KOPT-K1 (cell line): ENCODE results near the gene CFAP251.

Experiments used
- H3K27ac ChIP-seq: fragments of 200-600 bp; sonication (generic); 2 replicates; pipeline ENCODE4 v1.5.1; 2016; ENCODE audit warnings: antibody characterized with exemption, mild to moderate bottlenecking, low read depth, low read length; ENCODE audit not compliant: poor library complexity, severe bottlenecking
- H3K36me3 ChIP-seq: fragments of 200-600 bp; sonication (generic); 2 replicates; pipeline ENCODE4 v1.5.1; 2017; ENCODE audit warnings: antibody characterized with exemption, mild to moderate bottlenecking, low read length, moderate library complexity; ENCODE audit not compliant: insufficient read depth
- H3K9me3 ChIP-seq: fragments of 200-600 bp; sonication (generic); 2 replicates; pipeline ENCODE4 v1.5.1; 2017; ENCODE audit warnings: antibody characterized with exemption, low read length, mild to moderate bottlenecking; ENCODE audit not compliant: insufficient read depth, poor library complexity, severe bottlenecking

CFAP251 gene

DNA sequence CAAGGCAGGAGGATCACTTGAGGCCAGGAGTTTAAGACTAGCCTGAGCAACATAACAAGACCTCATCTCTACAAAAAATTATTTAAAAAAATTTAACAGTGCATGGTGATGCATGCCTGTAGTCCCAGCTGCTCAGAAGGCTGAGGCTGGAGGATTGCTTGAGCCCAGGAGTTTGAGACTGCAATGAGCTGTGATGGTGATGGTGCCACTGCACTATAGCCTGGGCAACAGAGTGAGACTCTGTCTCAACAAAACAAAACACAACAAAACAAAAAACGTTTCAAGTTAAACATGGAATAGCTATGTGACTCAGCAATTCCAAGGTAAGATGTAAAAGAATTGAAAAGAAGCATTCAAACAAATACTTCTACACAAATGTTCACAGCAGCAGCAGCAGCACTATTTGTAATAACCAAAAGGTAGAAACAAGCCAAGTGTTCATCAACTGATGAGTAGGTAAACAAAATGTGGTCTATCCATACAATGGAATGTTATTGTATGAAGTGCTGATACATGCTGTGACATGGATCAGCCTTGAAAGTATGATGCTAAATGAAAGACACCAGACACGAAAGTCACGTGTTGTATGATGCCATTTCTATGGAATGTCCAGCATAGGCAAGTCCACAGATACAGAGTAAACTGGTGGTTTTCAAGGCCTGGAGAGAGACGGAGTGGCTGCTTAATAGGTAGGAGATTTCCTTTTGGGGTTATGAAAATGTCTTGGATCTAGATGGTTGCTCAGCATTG is 31.4 kb downstream of the CFAP251 start:
- Histone ChIP-seq H3K27ac (no peak overlapping the region), H3K36me3 (no peaks in the 10 kb centered on the region), H3K9me3 (no peaks in the 10 kb centered on the region)

DNA sequence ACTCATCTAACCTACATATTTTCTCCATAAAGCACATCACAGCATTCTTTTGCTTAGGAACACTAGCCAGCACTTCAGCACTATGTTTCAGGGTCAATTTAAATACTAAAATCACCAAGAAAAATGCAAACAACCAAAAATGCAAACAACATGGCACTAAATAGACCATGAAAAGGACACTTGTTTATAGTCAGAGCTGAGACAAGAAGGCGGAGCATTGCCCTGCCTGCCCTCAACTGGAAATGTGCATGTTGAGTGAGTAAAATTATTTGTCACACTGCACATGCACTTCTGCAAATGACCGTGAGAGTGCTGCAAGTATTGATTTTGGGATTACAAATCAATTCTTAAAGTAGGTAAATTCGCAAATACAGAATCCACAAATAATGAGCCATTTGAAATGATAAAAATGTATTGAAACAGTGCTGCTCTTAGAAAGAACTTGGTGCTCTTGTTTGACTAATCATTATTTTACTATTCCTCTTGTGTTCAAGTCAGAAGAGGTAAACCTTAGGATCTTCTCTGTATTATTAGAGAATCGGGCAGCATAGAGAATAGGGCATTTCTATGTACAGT is 34.8 kb downstream of the CFAP251 start:
- Histone ChIP-seq H3K27ac (no peak overlapping the region), H3K9me3 (no peaks in the 10 kb centered on the region), H3K36me3 (no peaks in the 10 kb centered on the region)

DNA sequence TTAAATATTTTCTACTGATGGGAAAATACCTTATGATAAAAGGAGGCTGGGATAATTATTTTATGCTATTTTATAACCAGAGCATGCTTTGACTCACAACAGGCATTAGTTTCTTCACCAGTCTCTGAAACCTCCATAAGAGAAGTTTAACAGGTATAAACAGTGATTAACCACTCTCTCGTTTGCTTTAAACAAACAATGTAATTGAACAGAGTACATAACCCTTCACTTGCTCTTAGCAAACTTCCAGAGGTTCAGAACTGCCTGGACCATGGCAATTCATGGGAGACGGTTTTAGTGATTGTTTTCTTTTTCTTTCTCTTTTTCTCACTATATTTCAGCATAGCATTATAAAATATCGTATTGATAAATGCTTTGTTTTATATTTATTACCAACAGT is 35.3 kb downstream of the CFAP251 start:
- Histone ChIP-seq H3K36me3 (no peaks in the 10 kb centered on the region), H3K9me3 (no peaks in the 10 kb centered on the region), H3K27ac (no peak overlapping the region)

DNA sequence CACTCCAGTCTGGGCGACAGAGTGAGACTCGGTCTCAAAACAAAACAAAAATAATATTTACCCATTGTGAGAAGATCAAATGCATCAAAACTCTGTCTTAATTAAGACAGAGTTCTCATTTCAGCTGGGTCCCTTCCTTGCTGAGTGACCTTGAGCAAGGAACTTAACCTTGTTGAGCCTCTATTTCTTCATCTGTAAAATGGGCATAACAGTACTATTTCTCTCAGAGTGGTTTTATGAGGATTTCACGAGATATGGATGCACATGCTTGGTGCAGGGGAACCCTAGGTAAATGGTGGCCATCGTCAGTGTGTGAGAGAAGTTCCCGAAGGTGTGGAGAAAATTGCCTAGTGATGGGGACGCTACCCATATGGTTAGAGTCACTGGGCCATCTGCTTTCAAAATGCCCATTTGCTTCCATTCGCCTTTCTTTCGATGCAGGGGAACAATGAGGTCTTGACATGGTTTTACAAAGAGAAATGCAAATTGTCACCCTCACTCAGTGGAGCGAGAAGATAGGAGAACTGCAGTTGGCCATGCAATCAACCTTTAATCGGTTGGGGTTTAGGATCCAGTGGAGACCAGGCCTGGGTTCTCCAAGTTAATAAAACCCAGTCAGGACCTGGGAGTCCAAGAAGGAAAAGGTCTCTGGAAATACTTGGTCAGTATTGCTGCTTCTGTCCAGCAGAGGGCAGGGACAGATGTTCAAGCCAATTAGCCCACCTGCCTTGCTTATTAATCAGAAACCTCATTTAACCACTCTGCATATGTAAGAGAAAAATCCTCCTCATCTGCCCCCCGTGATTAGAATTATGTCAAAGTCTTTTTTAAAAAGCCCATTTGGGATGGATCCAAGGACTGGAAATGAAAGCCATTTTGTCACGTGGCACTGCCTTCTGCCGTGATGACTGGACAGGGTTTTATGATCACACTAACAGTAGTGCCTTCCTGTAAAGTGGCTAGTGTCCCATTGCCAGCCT is 37.2 kb downstream of the CFAP251 start:
- Histone ChIP-seq H3K36me3 (no peaks in the 10 kb centered on the region), H3K9me3 (no peaks in the 10 kb centered on the region), H3K27ac (no peak overlapping the region)

- no peak overlapping the region for H3K27ac ChIP-seq
- H3K9me3 ChIP-seq: no peaks in the 10 kb centered on the region
- H3K36me3 ChIP-seq: no peaks in the 10 kb centered on the region
Observed at GRCh38 chr12:121957861-121958515, 39.6 kb downstream of the CFAP251 start.

DNA sequence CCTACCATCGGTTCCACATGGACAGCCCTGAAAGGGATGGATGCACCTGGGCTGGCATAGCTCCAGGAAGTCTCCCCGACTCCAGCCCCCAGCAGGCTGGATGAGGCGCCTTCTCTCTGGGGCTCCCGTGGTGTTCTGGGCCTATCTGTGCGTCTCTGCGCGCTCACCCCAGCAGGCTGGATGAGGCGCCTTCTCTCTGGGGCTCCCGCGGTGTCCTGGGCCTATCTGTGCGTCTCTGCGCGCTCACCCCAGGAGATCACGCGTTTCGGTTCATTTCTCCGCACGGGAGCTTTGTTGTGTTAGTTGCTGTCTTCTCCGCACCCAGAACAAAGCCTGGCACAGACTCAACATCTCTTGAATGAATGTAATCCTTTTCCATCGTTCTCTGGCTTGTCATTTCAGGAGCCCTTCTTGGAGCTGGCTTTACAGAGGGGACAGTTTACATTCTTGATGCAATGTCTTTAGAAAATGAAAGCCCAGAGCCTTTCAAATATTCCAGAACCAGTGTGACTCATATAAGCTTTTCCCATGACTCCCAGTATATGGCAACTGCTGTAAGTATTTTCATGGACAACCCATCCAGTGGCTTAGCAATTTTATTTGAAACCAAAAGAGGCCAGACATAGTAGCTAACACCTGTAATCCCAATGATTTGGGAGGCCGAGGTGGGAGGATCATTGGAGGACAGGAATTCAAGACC is 40.3 kb downstream of the CFAP251 start:
- Histone ChIP-seq H3K36me3 (no peaks in the 10 kb centered on the region), H3K9me3 (no peaks in the 10 kb centered on the region), H3K27ac (no peak overlapping the region)

DNA sequence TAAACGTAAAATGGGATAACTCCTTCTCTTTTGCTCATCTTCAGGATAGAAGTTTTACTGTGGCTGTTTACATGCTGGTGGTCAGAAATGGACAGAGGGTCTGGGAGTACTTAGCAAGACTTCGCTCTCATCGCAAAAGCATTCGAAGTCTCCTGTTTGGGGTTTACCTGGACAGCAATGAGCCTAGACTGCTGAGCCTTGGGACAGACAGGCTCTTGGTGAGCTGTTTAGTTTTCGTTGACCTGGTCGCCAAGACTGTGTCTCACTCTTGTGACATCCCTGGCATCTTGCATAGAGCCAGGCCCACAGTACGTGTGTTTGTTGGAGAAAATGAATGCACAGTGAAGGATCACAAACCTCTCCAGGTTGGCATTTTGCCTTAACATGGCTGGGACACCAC is 42.1 kb downstream of the CFAP251 start:
- Histone ChIP-seq H3K36me3 (no peaks in the 10 kb centered on the region), H3K27ac (no peak overlapping the region), H3K9me3 (no peaks in the 10 kb centered on the region)

DNA sequence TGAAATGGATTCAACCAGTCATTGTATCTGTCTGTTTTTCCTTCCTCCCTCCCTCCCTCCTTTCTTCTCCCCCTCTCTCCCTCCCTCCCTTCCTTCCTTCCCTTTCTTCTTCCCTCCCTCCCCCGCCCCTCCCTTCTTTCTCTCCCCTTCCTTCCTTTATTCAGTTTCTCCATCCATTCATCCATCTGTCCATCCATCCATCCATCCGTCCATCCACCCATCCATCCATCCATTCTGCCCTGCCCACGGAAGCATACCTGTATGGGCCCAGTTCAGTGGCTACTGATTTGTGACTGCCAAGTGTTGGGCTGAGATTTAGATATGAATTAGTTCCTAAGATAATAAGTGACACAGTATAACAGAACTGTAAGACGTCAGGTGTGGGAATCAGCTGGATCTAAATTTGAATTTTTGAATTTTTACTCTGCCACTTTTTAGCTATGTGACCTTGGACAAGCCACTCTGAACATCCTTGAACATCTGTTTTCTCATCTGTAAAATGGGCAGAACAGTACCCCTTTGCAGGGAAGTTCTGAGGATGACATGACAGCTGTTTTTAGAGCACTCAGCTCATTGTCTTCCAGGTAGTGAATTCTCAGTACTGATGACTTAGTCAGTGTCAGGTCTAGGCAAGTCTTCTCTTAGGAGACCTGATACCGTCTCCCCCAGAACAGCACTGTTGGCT is 42.9 kb downstream of the CFAP251 start:
- Histone ChIP-seq H3K36me3 (no peaks in the 10 kb centered on the region), H3K9me3 (no peaks in the 10 kb centered on the region), H3K27ac (no peak overlapping the region)

- Histone ChIP-seq H3K36me3 (no peaks in the 10 kb centered on the region), H3K27ac (no peak overlapping the region), H3K9me3 (no peaks in the 10 kb centered on the region)
Observed at GRCh38 chr12:121963341-121964018, 45.1 kb downstream of the CFAP251 start.

DNA sequence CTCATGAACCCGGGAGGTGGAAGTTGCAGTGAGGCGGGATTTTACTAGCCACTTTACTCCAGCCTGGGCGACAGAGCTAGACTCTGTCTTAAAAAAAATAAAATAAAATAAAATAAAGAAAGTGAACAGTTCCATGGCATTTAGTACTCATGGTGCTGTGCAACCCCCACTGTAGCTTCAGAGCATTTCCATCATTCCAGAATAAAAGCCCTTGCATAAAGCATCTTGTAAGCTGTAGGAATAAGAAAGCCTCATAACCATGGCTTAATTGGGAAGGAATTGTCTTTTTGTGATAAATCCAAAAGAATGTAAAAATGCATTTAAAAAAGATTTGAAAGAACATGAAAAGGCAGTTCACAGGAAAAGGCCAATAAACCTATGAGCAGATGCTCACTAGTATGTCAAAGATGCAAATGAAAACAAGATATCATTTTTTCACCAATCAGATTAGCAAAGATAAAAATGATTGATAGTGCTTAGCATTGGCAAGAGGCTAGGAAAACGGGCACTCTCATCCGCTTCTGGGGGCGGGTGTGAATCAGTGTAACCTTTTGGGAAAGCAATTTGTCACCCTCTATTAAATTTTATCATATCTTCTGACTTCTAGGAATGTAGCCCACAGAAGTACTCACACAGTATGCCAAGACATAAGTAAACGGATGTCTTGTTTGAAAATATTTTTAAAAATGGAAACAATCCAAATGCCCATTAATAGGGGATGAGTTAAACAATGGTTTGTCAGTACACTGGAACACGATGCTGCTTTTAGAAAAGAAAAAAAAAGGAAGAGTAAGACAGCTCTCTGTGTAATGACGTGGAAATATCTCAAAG is 46.6 kb downstream of the CFAP251 start:
- Histone ChIP-seq H3K9me3 (no peaks in the 10 kb centered on the region), H3K27ac (no peak overlapping the region), H3K36me3 (no peaks in the 10 kb centered on the region)

DNA sequence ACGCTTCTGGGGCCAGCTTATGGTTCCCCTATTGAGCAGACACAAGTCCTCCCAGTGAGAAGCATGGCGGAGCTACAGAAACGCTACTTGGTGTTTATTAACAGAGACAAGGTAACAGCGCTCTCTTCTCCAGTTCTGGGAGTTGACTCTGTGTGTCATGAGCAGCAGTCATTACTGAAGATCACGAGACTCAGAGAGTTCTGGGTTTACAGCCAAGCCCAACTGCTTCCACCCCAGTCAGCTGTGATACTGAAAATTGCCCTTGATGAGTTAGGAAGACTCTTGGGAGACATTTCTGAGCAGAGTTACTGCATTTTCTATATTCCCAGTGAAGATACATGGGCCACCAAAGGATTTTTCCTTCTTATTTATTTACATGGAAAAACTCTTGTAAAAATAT is 48.6 kb downstream of the CFAP251 start:
- Histone ChIP-seq H3K36me3 (no peaks in the 10 kb centered on the region), H3K9me3 (no peaks in the 10 kb centered on the region), H3K27ac (no peak overlapping the region)

DNA sequence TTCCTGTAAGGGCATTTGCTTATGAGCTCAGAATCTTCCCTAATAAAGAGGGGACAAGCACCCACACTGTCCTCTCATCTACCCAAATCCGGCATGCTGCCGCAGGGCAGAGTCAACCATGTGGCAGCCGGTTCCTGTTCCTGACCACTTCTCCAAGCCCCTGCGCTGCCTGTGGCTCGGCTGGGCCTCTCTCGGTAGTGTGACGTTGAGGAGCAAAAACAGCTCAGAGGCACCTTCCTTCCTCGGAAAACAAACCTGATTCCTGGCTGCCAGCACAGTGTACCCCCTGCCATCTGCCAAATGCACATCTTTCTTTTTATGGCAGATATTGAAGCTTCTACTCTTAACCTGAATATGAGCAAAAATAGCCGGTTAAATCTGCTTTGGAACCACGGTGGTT is 50.5 kb downstream of the CFAP251 start:
- H3K27ac ChIP-seq: no peak overlapping the region
- H3K36me3 ChIP-seq: no peaks in the 10 kb centered on the region
- H3K9me3 ChIP-seq: peaks cover 12% of the 10 kb centered on the region

- Histone ChIP-seq H3K27ac (no peak overlapping the region), H3K9me3 (peaks cover 20% of the 10 kb centered on the region), H3K36me3 (no peaks in the 10 kb centered on the region)
Observed at GRCh38 chr12:121969726-121970125, 51.3 kb downstream of the CFAP251 start.
